HG03175 (cell line): Measurements from ENCODE around the gene SERBP1.
"Not testable (repeated sequence)": the region's sequence is repeated elsewhere in the genome, so short reads cannot be mapped to it uniquely, and the experiment has no call there.

Experiments
- ATAC-seq: cut with Tn5 transposase; IDR thresholded peaks from one replicate; pipeline ENCODE4 v1.9.1; 2021; ENCODE audit warnings: mild to moderate bottlenecking, moderate library complexity; ENCODE audit not compliant: unreplicated experiment

SERBP1 gene

DNA sequence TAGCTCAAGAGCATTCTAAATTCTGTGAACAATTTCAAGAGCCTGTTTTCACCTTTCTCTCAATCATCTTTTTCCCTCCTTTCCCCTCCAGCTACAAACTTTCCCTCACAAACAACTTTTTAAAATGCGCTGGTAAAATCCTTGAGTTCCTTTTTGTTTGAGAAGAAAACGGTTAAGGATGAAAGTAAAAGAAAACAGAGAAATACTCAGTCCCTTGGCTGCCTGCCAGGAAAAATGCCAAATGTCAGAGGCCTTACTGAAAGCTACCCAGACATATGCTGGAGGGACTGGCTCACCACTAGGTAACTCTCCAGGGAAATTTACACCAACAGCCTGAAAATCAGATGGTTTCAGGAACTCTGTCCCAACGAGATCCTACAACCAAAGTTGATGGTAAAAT, 11.0 kb upstream of the SERBP1 start:
- ATAC-seq = no peak

DNA sequence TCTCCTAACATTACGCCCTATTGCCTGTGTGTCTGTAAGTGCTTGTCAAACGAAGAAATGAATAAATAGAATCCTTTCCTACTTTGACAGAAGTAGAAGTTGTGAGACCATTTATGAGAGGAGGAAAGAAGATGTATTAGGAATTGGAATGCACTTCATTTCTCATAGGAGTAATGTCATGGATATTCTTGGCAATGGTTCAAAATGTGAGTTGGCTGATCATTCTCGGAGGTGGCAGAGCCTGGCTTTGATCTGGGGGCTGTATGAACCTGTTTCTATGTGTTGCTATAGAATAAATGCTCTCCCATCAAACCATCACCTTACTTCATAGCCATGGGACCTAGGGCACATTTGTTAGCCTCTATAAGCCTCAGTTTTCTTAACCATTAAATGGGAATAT, 10.1 kb upstream of the SERBP1 start:
- no peak for ATAC-seq

DNA sequence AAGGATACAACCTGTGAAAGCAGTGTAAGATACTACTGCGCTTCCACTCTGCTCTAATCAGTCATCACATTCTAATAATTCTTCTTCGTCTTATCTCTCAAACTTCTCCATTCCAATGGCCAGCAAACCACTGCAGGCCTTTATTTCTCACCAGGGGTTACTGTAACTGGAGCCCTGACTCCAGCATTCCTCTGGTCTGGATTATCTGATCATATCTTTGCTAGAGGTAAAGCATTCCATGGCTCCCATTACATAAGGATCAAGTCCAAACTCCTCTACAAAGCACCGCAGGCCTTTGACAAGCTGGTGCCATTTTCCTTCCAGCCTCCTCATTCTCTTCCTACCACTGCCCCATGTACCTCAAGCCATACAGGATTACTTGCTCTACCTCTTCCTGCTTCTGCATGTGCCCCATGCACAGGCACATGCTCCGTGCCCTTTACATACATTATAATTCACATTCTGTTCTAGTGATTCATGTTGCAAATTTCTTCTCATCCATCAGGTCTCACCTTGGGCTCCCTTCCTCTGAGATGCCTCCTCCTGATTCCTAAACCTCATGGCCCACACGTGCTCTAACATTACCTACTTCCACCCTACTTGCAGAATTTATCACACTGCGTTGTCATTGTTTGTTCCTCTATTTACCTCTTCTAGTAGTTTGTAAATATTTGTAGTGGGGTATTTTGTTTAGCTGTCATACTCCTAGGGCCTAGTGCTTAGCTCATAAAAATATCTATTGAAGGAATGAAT, 9.3 kb upstream of the SERBP1 start:
- no peak for ATAC-seq

DNA sequence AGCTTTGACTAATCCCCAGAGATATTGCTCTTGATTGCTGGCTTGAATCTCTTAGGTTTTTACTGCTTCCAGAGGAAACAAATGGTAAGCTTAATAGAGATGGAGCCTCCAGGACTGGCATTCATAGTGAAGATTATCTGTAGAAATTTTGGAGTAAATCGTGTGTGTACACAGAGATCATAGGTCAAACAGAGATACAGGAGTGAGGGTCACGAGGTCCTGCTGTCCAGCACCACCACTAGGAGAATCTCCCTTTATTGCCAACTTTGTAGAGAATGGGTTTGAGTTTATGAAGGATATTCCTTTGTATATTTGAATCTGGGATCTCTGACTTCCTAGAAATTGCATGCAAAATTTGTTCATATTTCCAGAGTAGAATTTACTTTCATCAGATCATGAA, 7.8 kb upstream of the SERBP1 start:
- ATAC-seq = no peak

DNA sequence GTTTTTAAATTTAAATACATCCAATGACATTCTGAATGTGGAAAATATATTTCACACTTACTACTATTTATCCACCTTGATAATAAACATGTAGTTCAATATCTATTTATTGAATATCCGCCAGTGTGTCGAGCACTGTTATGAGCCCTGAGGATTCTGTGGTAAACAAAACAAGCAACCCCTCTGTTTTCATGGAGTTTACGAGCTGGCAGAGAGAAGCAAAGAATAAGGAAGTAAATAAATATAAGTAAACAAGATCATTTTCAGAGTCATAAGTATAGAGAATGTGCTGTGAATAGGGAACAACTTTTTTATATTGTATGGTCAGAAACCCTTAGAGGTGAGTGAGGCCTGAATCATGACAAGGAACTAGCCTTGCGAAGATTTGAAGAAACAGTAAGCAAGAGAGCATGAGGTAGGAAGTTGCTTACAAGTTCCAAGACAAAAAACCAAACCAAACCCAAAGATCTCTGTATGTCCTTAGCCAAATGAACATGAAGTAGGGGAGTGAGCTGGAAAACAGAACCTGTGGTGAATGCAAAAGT, 6.4 kb upstream of the SERBP1 start:
- ATAC-seq = no peak

DNA sequence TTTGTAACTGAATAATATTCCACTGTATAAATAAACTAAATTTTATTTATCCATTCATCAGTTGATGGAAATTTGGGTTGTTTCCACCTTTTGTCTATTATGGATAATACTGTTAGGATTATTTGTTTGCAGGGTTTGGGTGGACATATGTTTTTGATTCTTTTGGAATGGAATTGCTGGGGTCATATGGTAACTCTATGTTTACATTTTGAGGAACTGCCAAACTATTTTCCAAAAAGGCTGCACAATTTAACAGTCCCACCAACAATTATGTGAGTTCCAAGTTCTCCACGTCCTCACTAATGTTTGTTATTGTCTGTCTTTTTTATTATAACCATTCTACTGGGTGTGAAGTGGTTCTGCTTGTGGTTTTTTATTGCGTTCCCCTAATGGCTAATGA, 4.3 kb upstream of the SERBP1 start:
- ATAC-seq = no peak

DNA sequence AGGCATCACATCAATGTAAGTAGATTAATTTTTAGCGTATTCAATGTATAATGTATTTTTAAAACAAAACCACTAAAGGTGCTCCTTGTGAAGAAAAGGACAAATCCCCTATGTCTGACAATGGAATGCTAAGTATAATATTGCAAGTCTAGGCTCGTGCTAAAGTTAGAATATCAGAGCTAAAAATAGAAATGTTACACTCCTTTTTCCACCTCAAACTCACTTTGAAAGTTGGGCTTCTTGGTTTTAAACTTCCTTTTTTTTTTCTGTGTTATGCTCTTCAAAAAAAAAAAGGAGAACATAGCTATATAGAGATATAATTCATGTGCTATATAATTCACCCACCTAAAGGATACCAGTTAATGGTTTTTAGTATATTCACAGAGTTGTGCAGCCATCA, 3.6 kb upstream of the SERBP1 start:
- ATAC-seq = no peak

DNA sequence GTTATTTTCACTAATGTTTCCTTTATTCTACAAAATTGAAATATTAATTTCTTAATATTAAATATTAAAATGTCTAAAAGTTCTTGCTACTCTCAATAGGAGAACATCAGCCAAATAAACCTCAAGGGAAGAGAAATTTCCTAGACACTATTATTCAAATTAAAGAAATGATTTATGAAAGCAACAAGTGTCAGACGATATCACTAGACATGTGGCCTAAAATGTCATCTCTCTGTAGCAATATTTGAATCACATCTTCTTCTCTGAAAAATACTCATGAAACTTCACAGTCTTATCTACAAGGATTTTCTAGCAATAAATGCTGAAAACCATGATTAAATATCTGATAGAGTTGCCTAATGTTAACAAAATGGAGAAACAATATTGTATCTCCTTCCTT, 2.5 kb upstream of the SERBP1 start:
- ATAC-seq = no peak

DNA sequence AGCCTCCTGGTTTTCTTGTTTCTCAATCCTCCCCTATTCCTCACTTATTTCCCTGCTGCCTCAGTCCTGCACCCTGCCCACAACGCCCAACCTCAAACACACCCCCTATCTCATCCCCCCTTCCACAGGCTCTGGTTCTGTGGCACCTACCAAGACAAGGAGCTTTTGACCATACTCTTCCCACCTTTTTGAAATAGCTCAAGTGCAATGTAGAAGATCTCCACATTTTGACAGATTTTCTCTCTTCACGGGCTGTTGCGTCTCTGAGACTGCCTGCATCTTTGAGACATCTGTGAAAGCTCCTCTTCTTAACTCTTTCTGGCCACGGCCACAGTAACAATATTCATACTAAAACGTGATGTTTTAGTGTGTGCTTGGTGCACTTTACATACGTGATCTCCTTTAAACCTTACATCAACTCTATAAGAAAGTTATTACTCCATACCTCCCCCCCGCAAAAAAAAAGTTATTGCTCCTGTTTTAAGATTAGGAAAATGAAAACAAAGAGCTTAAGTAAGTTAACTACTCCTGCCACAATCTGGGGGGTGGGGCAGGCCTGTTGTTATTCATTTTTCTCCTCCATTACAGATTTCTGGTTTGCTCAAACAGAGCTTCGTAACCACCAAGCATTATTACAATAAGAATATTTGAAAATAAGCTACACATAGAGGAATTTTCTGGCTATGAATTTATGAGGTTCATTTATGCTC, 1.8 kb upstream of the SERBP1 start:
- no peak for ATAC-seq

DNA sequence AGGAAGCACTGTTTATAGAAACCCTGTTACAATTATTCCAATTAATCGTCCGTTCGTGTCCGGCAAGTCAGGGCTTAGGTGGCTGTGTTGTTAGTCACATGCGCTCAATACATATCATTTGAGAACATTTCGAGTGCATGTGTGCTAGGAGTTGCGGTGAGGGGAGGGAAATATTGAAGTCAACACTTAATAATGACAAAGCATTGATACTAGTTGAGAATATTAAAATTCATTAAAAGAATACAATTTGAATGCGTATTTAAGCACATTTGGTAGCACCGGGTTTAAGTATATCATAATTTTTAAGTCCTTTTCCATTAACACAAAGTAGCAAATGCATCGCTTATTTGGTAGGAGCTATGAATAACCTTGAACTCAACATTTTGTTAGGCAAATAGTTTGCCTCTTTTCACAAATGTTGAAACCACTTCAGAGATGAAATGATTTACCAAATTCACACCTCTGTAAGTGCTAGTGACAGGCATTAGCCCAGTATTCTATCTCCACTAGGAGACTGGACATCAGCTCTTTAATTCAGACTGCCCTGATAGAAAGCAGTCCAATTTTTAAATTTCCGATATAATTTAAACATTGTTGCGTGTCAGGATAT, 1.1 kb upstream of the SERBP1 start:
- no peak for ATAC-seq

DNA sequence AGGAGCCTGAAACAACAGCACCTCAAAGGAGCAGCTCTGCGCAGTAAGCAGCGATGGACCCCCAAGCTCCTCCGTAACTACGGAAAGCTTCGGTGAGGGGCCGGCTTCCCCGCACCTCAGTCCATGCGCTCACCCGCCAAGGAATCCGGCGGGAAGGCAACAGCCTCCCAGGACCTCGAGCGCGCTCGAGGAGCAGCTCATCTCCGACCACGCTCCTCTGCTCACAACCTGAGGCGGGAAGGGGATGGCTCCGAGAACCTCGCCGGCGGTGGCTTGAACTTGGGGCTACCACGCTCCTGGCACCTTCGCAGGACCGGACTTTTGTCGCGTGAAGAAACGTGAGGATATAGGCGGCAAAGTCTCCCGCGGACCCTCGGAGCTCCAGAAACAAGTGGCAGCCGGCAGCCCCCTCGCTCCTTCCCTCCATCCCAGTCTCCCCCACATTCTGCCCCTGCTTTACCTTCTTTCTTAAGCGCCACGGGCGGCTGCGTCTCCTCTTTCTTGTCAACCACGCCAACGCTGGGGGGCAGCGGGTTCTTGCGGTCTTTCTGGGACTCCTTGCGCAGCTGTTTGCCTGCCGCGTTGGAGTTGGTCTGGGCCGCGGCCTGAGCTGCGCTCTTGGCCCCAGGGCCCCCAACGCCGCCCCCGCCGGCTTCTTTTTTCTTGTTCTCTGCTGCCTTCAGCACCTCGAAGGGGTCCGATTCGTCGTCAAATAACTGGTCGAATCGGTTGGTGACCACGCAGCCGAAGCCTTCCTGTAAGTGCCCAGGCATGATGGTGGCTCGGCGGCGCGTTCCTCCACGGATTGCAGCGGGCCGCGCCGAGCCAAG, 459 bp downstream of the SERBP1 start:
- peak; percentile 0 for ATAC-seq

DNA sequence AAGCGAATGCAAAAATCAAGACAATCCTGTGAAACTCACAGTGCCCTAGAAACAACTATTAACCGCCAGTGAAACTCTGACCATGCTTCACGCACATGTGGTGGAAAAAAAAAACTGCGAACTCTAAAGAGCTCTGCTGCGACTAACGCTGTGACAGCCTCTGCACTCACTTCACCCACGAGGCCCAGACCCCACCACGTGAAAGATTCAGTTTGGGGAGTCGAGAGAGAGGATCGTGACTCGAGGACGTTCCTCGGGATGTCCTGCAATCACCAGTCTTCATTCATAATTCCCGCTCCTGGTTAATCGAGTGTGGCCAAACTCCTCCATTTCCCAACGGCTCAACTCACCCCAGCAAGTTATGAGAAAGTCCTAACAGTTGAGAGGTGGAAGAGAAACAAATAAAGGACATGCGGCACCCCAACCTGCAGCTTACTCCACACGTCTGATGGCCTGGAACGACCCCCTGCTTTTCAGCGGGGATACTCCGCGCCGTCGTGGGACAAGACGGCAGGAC, 1.1 kb downstream of the SERBP1 start:
- ATAC-seq = no peak

DNA sequence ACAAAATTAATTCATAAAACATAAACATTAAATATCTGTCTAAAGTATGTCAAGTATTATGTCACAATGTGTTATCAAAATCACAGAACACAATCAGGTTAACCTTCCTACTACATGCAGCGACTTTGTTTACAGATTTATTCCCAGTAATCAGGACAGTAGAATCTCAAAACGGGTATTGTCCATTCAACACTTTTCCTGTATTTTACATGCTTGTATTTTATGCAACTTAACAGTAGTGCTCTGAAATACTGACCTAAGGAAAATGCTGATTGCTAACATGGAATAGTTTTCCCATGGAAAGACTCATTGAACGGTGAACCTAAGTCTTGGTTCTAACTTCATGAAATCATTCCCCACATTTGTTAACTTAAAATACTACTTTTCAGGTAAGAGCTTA, 2.3 kb downstream of the SERBP1 start:
- no peak for ATAC-seq

DNA sequence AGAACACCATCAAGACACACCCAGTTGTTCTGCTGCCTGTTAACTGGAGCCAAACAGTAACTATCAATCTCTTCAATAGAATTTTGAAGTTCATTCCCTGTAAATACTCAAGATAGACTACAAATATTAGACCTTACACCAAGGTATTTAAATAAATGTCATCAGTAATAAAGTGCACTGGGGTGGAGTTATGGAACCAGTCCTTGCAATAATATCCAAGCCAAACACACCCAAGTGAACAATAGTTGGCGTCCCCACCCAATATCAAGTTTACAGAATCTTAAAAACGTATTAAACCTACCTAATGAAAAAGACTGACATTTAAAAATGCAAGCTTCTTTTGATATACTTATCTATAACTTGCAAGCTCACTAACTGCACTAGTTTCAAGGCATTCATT, 2.7 kb downstream of the SERBP1 start:
- no peak for ATAC-seq

DNA sequence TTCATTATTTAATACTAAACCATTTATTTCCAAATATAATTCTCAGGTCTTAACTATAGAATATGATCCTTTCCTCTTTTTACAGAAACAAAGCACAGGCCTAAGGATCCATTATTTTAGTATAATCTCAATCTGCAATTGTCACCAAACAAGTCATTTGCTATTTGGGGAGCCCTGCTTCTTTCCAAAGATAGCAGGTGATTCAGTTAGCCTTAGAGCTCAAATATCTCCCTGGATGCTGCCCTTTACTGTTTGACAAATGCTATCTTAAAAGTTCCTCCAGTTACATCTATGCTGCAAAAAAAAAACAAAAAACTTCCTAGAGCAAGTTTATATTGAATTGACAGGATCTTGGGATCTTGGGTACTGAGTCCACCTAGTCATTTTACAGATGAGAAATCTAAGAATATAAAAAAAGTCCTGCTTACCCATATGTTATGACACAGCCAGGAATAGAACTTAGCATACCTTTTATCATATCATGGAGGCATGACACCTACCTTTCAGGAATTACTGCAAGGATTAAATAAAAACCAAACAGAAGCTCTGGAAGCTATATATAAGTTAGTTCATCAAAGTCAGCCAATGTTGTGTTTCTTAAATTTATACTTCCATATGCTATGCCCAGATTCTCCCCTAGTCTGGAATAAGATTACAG, 9.2 kb downstream of the SERBP1 start:
- ATAC-seq = no peak

DNA sequence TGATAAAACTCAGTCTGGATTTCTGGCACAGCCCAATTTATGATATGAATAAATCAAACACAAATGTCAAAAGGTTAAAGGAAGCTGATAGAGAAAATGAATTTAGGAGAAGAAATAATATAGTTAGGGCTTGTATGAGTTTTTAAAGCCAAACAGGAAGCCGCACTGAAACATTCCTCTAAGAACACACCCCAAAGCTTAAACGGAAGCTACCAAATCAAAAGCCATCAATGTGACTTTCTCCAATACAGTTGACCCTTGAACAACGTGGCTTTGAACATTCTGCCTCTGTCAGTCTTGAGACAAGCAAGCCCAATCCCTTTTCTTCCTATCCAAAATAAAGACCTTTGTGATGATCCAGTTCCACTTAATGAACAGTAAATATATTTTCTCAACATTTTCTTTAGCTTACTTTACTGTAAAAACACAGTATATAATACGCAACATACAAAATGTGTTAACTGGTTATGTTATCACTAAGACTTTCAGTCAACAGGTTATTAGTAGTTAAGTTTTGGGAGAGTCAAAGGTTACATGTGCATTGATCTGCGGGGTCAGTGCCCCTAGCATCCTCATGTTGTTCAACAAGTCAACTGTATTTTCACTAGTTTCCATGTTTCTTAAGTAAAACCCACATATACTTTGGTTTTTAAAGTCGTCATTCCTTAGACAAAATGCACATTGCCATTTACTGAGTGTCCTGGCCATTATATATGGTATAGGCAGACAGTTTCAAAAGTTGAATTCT, 11.2 kb downstream of the SERBP1 start:
- ATAC-seq = no peak

DNA sequence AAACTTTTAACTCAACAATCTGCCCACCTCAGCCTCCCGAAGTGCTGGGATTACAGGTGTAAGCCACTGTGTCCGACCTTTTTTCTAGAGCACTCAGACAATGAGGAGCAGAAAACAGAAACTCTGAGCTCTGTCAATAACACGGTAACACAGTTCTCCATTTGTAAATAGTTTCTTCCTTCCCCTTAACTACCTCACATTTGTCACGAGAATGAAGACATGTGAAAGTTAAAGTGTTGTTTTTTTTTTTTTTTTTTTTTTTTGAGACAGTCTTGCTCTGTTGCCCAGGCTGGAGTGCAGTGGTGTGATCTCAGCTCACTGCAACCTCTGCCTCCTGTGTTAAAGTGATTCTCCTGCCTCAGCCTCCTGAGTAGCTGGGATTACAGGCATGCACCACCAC, 12.5 kb downstream of the SERBP1 start:
- ATAC-seq = not testable (repeated sequence)

DNA sequence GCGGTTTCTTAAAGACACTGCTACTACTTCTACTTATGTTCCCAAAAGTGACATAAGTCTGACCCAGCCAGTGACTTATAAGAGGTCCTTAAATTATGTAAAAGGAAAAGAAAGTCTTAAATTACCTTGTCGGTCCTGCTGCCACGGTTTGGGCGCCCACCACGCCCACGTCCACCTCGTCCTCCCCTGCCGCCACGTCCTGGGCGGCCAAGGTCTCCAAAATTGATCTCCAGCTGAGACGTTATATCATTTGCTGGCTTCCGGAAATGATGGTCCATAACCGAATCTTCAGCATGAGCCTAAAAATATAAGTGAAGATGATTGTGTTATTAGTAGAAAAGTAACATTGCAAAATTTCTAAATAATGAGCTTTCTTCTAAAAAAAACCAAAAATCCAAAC, 15.2 kb downstream of the SERBP1 start:
- no peak for ATAC-seq

DNA sequence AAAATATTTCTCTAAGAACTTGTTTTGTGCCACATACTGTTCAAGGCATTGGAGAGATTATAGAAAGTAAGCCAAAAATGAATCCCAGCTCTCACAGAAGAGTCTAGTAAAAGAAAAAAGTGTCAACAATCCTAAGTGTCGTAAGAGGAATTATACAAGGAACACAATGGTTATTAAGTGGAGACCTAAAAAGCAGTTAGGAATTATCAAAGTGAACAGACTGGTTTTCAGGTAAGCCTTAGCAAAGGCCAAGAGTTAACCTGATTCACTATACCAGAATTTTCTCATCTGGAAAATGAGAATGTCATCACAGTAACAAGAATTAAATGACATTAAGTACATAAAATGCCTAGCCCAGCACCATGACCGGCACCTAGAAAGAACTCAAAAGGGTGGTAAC, 15.6 kb downstream of the SERBP1 start:
- no peak for ATAC-seq

DNA sequence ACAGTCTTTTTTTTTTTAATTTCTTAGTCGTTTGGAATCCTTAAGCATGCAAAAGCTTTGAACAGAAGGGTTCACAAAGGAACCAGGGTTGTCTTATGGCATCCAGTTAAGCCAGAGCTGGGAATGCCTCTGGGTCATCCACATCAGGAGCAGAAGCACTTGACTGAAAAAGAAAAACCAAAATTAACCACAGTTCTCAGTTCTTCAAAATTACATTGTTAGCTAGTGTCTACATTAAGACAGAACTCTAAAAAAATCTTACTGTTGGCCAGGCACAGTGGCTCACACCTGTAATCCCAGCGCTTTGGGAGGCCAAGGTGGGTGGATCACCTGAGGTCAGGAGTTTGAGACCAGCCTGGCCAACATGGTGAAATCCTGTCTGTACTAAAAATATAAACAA, 17.1 kb downstream of the SERBP1 start:
- not testable (repeated sequence) for ATAC-seq
